ENCODE data around the gene KDM8.
"Not testable (repeated sequence)": the region's sequence is repeated elsewhere in the genome, so short reads cannot be mapped to it uniquely, and the experiment has no call there.

DNA sequence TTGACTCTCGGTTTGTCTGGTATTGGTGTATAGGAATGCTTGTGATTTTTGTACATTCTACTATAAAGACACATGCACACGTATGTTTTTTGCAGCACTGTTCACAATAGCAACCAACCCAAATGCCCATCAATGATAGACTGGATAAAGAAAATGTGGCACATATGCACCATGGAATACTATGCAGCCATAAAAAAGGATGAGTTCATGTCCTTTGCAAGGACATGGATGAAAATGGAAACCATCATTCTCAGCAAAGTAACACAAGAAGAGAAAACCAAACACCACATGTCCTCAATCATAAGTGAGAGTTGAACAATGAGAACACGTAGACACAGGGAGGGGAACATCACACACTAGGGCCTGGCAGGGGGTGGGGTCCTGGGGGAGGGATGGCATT lies 2.4 kb upstream of the KDM8 start:
- TF ChIP-seq, protein P1, sequence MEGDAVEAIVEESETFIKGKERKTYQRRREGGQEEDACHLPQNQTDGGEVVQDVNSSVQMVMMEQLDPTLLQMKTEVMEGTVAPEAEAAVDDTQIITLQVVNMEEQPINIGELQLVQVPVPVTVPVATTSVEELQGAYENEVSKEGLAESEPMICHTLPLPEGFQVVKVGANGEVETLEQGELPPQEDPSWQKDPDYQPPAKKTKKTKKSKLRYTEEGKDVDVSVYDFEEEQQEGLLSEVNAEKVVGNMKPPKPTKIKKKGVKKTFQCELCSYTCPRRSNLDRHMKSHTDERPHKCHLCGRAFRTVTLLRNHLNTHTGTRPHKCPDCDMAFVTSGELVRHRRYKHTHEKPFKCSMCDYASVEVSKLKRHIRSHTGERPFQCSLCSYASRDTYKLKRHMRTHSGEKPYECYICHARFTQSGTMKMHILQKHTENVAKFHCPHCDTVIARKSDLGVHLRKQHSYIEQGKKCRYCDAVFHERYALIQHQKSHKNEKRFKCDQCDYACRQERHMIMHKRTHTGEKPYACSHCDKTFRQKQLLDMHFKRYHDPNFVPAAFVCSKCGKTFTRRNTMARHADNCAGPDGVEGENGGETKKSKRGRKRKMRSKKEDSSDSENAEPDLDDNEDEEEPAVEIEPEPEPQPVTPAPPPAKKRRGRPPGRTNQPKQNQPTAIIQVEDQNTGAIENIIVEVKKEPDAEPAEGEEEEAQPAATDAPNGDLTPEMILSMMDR (IDR thresholded peaks at IDR 0.05), result not testable (repeated sequence)
- TF ChIP-seq, protein P2, sequence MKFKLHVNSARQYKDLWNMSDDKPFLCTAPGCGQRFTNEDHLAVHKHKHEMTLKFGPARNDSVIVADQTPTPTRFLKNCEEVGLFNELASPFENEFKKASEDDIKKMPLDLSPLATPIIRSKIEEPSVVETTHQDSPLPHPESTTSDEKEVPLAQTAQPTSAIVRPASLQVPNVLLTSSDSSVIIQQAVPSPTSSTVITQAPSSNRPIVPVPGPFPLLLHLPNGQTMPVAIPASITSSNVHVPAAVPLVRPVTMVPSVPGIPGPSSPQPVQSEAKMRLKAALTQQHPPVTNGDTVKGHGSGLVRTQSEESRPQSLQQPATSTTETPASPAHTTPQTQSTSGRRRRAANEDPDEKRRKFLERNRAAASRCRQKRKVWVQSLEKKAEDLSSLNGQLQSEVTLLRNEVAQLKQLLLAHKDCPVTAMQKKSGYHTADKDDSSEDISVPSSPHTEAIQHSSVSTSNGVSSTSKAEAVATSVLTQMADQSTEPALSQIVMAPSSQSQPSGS (CRISPR knock-in tag; IDR thresholded peaks at IDR 0.05; ENCODE audit: borderline replicate concordance, low read depth), result not testable (repeated sequence)
- TF ChIP-seq, protein P3, sequence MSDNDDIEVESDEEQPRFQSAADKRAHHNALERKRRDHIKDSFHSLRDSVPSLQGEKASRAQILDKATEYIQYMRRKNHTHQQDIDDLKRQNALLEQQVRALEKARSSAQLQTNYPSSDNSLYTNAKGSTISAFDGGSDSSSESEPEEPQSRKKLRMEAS (CRISPR knock-in tag; IDR thresholded peaks at IDR 0.05), result not testable (repeated sequence)
- TF ChIP-seq, protein P4, sequence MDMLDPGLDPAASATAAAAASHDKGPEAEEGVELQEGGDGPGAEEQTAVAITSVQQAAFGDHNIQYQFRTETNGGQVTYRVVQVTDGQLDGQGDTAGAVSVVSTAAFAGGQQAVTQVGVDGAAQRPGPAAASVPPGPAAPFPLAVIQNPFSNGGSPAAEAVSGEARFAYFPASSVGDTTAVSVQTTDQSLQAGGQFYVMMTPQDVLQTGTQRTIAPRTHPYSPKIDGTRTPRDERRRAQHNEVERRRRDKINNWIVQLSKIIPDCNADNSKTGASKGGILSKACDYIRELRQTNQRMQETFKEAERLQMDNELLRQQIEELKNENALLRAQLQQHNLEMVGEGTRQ (CRISPR knock-in tag; IDR thresholded peaks at IDR 0.05), result not testable (repeated sequence)
- TF ChIP-seq GABPB1 (CRISPR knock-in tag; IDR thresholded peaks at IDR 0.05); ELF4 (CRISPR knock-in tag; IDR thresholded peaks at IDR 0.05; ENCODE audit: low read depth): not testable (repeated sequence)
- TF ChIP-seq, protein P5, sequence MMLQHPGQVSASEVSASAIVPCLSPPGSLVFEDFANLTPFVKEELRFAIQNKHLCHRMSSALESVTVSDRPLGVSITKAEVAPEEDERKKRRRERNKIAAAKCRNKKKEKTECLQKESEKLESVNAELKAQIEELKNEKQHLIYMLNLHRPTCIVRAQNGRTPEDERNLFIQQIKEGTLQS (CRISPR knock-in tag; conservative IDR thresholded peaks at IDR 0.05), result not testable (repeated sequence)
